ENCODE results near the gene SRRT.

DNA sequence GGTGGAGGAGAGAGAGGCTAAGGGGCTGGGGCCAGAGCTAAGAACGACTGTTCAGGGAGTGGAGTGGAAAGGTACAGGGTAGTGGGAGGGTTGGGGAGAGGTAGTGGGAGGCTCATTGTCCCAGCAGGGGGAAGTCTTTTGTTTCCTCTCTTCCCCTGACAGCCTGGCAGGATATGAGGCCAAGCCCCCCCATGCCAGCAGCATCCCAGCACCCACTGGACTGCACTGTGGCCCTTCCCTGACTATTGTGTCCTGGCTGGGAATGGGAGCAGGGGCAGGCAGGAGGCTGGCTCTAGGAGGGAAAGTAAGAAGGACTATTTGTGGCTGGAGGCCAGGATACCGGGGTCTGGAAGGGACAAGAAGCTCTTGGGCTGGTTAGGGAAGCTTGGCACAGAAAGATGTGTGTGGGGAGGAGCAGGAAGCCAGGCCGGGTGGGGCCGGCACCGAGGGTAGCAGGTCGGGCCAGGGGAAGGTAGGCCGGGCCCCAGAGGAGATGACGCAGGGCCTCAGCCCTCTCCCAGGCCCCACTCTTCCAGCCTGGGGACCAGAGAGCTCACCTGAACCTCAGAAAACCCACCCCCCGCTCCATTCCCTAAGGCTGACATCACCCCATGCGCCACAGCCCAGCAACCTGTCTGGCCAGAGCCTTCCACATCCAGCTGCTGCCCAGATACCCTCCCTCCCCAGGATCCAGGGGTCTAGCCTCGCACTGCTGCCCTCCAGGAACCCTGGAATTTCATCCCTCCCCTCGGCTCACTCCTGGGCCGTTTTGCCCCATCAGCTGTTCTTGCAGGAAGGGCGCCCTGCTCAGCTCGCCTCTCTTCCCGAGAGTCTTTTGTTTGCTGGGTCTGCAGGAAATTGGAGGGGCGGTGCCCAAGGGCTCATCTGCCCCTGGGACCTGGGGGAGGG lies 38.7 kb upstream of the SRRT start:
- TF ChIP-seq POLR2A (IDR thresholded peaks at IDR 0.05; ENCODE audit: low read depth, low read length), result no peak
- no peak for TF ChIP-seq POLR2AphosphoS5 (IDR thresholded peaks at IDR 0.05; ENCODE audit: low read depth, low read length)
- TF ChIP-seq TAF1 (IDR thresholded peaks at IDR 0.05; ENCODE audit: low read depth, low read length), result no peak
- no peak for TF ChIP-seq SPI1 (IDR thresholded peaks at IDR 0.05; ENCODE audit: low read depth, low read length)

Measured in GM12891 (cell line).